Duodenal mucosa (tissue), 2 donors: ENCODE results near the gene GRIK4.
"Not testable (repeated sequence)": the region's sequence is repeated elsewhere in the genome, so short reads cannot be mapped to it uniquely, and the experiment has no call there.

Experiments used
- H3K27ac ChIP-seq: one replicate; pipeline ENCODE4 v1.7.0; 2013; ENCODE audit warnings: low read depth, low read length
- H3K27me3 ChIP-seq, 2 donors: one replicate each; pipeline ENCODE4 v1.7.0; 2013; ENCODE audit warnings: low read length in 2 of 2, control low read depth in 1 of 2; ENCODE audit not compliant: insufficient read depth in 2 of 2, control insufficient read depth in 1 of 2
- H3K36me3 ChIP-seq, 2 donors: one replicate each; pipeline ENCODE4 v1.7.0; 2013; ENCODE audit warnings: low read length in 2 of 2, control low read depth in 1 of 2; ENCODE audit not compliant: insufficient read depth in 2 of 2, control insufficient read depth in 1 of 2
- H3K4me1 ChIP-seq, 2 donors: one replicate each; pipeline ENCODE4 v1.7.0; 2013; ENCODE audit warnings: low read length in 2 of 2, control low read depth in 1 of 2; ENCODE audit not compliant: insufficient read depth in 2 of 2, control insufficient read depth in 1 of 2
- H3K4me3 ChIP-seq, 2 donors: one replicate each; pipeline ENCODE4 v1.7.0; 2013; ENCODE audit warnings: low read length in 2 of 2, low read depth in 1 of 2
- H3K9ac ChIP-seq, 2 donors: one replicate each; pipeline ENCODE4 v1.7.0; 2013; ENCODE audit warnings: low read length in 2 of 2, low read depth in 1 of 2
- H3K9me3 ChIP-seq, 2 donors: one replicate each; pipeline ENCODE4 v1.7.0; 2013; ENCODE audit warnings: low read length in 2 of 2, control low read depth in 1 of 2; ENCODE audit not compliant: control insufficient read depth in 1 of 2

Gene GRIK4

DNA sequence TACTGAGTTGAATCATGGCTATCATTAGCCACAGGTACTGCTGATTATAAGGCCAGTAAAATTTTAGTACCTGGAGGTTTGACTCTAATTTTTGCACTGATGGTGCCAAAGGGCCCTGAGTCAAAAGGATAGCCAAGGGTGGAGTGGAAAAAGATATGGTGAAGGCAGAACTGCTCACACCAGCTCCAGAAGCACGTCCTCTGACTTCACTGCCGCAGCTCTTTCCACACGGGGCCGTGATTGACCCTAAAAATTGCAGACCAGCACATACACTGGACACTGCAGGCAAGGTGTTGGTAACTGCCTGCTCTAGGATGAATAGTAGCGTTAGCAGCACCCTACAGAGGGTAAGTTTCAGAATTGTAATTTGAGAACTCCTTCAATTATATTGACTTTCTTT lies 25.4 kb upstream of the GRIK4 start:
- Histone ChIP-seq H3K9me3 (no peaks in the 10 kb centered on the region), H3K9ac (no peak overlapping the region), H3K27me3 (no peaks in the 10 kb centered on the region), H3K27ac (no peak overlapping the region), H3K4me1 (peaks cover 4 to 5% of the 10 kb centered on the region in 2 donors), H3K4me3 (no peak overlapping the region), H3K36me3 (peaks cover 16 to 28% of the 10 kb centered on the region in 2 donors)

DNA sequence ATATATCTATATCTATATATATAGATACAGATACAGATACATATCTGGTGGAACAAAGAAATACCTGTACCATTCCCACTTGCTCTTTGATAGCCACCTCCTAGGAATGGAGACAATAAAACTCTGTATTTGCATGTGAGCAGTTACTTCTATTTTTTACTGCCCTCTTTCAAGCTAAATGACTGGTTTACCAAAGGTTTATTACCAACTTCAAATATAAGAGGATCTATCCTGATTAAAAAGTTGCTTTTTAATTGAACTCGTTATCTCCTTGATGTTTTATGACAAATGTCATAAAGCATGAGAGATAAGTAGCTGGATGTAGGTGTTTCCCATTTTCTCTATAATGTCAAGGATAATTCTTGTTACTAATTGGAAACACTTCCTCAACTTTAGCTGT lies 21.7 kb upstream of the GRIK4 start:
- no peak overlapping the region for H3K27ac ChIP-seq
- peaks cover 9 to 13% of the 10 kb centered on the region in 2 donors for H3K36me3 ChIP-seq
- H3K27me3 ChIP-seq = no peaks in the 10 kb centered on the region

DNA sequence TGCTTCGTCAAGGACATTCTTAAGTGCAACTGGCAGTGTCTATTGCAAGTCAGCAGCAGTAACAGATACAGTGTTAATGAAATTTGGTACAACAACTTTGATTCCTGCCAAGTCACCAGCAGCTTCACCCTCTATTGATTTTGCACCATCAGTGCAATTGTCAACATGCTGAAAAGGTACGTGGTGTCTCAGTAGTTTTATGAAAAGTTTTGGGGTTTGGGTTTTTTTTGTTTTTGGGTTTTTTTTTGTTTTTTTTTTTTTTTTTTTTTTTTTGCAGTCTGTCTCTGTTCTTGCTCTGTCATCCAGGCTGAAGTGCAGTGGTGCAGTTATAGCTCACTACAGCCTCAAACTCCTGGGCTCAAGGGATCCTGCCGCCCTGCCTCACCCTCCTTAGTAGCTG lies 19.1 kb upstream of the GRIK4 start:
- Histone ChIP-seq H3K27ac (no peak overlapping the region), H3K9ac (no peak overlapping the region), H3K9me3 (no peaks in the 10 kb centered on the region), H3K4me3 (no peak overlapping the region), H3K27me3 (no peaks in the 10 kb centered on the region), H3K4me1 (peaks cover 4 to 5% of the 10 kb centered on the region in 2 donors), H3K36me3 (no peaks in the 10 kb centered on the region)

More for the DNA sequence above, 21.7 kb upstream of the GRIK4 start:
- Histone ChIP-seq H3K9me3 (no peaks in the 10 kb centered on the region), H3K4me3 (no peak overlapping the region), H3K4me1 (peaks cover 4 to 5% of the 10 kb centered on the region in 2 donors), H3K9ac (no peak overlapping the region)

DNA sequence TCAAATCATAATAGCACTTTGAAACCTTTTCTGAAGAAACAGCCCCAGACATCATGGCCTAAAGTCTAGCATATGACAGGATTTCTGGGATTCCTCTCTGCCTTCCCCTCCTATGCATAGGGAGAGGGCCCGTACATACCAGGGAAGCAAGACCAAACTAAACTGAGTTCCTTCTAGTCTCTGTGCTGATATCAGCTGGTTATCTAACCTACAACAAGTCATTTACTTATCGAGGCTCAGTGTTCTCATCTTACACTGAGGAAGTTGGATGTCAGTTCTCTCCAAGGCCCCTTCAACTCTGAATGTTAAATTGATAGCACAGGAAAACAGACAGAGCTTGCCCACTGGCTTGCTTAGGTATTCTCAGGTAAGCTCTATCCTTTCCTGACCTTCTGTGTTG lies 17.0 kb upstream of the GRIK4 start:
- no peak overlapping the region for H3K9ac ChIP-seq
- no peak overlapping the region for H3K27ac ChIP-seq
- no peaks in the 10 kb centered on the region for H3K36me3 ChIP-seq
- H3K4me3 ChIP-seq = no peak overlapping the region
- no peaks in the 10 kb centered on the region for H3K27me3 ChIP-seq
- no peaks in the 10 kb centered on the region for H3K9me3 ChIP-seq
- H3K4me1 ChIP-seq = peaks cover 0 to under 1% of the 10 kb centered on the region in 2 donors

DNA sequence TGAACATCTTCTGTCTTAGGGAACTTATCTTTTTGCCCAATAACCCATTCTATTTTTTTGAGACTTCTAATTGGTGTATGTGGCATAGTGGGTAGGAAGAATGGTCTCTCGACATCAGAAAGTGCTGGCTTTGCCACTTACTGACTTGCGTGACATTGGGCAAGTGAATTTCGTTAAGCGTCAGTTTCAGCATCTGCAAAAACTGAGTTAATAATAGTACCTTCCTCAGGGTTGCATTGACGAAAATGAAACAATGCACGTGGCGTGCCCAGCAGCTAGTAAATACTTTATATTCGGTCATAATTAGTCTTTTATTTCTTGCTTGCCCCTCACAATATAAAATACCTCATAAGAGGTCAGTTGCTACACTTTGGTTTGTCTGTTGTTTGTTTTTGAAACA lies 12.5 kb upstream of the GRIK4 start:
- Histone ChIP-seq H3K4me1 (no peaks in the 10 kb centered on the region), H3K27ac (no peak overlapping the region), H3K9me3 (no peaks in the 10 kb centered on the region), H3K27me3 (no peaks in the 10 kb centered on the region), H3K9ac (no peak overlapping the region), H3K4me3 (no peak overlapping the region), H3K36me3 (no peaks in the 10 kb centered on the region)

DNA sequence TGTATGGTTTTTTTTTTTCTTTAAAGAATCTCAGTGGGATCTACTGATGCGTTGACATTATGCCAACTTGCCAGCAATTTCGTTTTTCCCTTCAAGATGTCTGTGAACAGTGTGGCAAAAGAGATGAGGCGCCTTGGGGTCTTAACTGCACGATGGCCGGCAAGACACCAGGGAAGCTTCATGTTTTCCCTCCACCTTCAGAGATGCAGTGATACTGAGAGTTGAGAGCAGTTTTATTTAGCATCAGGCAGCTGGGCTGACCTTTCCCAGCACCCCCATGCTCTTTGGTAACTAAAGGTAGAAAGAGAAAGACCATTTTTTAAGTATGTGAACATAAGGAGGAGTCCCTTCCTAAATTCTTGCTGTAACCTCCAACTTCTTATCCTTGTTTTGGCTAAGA lies 11.7 kb upstream of the GRIK4 start:
- Histone ChIP-seq H3K4me3 (no peak overlapping the region), H3K27me3 (no peaks in the 10 kb centered on the region), H3K4me1 (no peaks in the 10 kb centered on the region), H3K36me3 (no peaks in the 10 kb centered on the region), H3K27ac (no peak overlapping the region), H3K9me3 (no peaks in the 10 kb centered on the region), H3K9ac (no peak overlapping the region)

DNA sequence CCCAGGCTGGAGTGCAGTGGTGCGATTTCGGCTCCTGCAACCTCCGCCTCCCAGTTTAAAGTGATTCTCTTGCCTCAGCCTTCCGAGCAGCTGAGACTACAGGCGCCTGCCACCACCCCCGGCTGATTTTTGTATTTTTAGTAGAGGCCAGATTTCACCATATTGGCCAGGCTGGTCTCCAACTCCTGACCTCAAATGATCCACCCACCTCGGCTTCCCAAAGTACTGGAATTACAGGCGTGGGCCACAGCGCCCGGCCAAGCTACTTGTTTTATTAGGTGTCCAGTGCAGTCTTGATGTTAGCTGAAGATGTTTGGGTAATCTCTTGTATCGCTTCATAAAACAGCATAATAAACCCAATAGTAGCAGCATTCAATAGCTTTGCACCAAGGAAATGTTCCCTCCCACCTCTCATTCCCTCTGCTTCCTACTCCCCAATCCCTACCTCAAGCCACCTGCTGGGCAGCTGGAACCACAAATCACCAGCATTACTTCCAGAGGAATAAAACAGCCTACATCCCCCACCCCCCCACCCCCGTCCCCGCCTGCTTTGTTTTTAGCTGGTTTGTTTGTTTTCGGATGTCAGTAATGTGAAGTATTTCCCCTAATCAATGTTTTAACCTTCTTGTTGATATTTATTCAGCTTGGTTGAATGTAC lies 11.0 kb upstream of the GRIK4 start:
- no peak overlapping the region for H3K27ac ChIP-seq
- H3K36me3 ChIP-seq = no peaks in the 10 kb centered on the region
- no peak overlapping the region for H3K9ac ChIP-seq
- no peaks in the 10 kb centered on the region for H3K9me3 ChIP-seq
- no peaks in the 10 kb centered on the region for H3K4me1 ChIP-seq
- no peak overlapping the region for H3K4me3 ChIP-seq
- no peaks in the 10 kb centered on the region for H3K27me3 ChIP-seq

DNA sequence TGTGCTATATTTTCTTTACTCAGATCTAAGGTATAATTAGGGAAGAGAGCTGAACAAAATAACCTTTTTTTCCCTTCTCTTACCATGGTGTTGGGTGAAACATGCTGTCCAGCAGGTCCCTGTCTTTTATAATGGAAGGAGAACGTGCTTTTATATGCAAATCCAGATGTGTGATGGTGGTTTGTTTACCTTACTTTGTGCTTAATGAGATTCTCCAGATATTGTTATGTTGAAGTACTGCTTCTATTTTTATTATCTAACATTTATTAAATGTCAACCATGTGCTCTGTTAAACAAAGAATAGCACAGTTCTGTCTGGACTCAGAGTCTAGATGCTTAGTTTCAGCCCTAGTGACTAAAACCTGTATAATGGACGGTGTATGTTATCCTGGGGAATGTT lies 10.1 kb upstream of the GRIK4 start:
- Histone ChIP-seq H3K36me3 (no peaks in the 10 kb centered on the region), H3K9ac (no peak overlapping the region), H3K4me3 (no peak overlapping the region), H3K4me1 (no peaks in the 10 kb centered on the region), H3K27me3 (peaks cover under 1 to 2% of the 10 kb centered on the region in 2 donors), H3K9me3 (no peaks in the 10 kb centered on the region), H3K27ac (no peak overlapping the region)

DNA sequence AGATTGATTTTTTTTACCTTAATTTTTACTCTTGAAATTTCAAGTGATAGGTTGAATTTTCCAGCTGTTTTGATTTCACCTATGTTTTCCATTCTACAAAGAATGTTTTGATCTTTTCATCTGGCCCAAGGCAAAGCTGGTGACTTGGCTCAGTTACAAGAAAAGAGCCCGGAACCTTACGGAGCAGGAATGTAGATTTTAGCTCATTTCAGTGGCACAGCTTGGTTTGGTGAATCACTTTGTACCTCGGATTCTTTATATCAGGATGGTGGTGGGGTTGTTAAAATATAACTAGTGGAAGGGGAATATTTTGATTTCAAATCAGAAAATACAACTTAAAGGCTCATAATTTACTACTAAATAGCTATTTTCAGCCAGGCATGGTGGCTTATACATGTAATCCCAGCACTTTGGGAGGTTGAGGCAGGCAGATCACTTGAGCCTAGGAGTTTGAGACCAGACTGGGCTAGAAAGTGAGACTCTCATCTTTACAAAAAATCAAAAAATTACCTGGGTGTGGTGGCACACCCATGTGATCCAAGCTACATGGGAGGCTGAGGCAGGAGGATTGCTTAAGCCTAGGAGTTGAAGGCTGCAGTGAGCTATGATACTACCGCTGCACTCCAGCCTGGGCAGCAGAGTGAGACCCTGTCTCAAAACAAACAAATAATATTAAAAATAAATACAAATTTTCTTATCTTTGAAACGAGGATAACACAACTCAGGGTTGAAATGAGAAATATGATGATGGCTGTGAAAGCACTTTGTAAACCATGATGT lies 9.4 kb upstream of the GRIK4 start:
- Histone ChIP-seq H3K4me1 (no peaks in the 10 kb centered on the region), H3K27me3 (peaks cover 6 to 8% of the 10 kb centered on the region in 2 donors), H3K27ac (no peak overlapping the region), H3K4me3 (no peak overlapping the region), H3K9ac (no peak overlapping the region), H3K36me3 (no peaks in the 10 kb centered on the region), H3K9me3 (no peaks in the 10 kb centered on the region)

DNA sequence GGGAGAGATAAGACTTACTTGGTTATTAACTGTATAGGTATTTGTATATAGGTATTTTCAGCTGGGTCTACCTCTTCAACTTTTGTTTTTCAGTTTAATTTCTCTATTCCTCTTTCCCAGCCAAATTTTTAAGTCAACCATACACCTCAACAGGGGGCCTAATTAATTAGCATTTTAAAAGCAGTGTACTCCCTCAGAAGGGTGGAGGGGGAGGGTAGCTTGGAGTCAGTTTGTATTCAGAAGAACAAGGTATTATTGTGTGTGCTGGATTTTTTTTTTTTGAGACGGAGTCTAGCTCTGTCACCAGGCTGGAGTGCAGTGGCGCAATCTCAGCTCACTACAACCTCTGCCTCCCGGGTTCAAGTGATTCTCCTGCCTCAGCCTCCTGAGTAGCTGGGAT lies 8.0 kb upstream of the GRIK4 start:
- not testable (repeated sequence) for H3K36me3 ChIP-seq, H3K27me3 ChIP-seq, H3K9ac ChIP-seq, H3K9me3 ChIP-seq, H3K4me3 ChIP-seq, H3K4me1 ChIP-seq, H3K27ac ChIP-seq
